ENCODE results near the gene DCTPP1. TPM values are rescaled to one million over a fixed set of nuclear protein-coding genes. Genes with fewer than 3 reads are reported as not detected.

Gene DCTPP1
- total RNA-seq, 4 donors from 2014 or later: 11.8 to 32.6 (median 17.8) TPM

GRCh38 chr16:30447512-30448226 lies 17.8 kb upstream of the DCTPP1 start:
- no peak for ATAC-seq
- TF ChIP-seq POLR2A (IDR thresholded peaks at IDR 0.05) (no peak), CTCF (IDR thresholded peaks at IDR 0.05 in 4 of 5, conservative IDR thresholded peaks at IDR 0.05 in 1 of 5) (no peak)
- no peaks in the 10 kb centered on the region for H3K27me3 ChIP-seq

GRCh38 chr16:30446203-30446595 lies 16.4 kb upstream of the DCTPP1 start:
- H3K27ac ChIP-seq: peak overlapping the region; percentile 97 to 100 (median 98)
- intact Hi-C loops (cut with DNase I; ENCODE audit: low total_unique reads): no loop called here
- peaks cover 20 to 21% of the 10 kb centered on the region in 2 donors for H3K4me1 ChIP-seq
- no peaks in the 10 kb centered on the region for H3K36me3 ChIP-seq
- H3K4me3 ChIP-seq: peak overlapping the region; percentile 89 to 100 (median 95)
- ATAC-seq (no peak), DNase-seq (no peak)
- TF ChIP-seq CTCF (IDR thresholded peaks at IDR 0.05 in 4 of 5, conservative IDR thresholded peaks at IDR 0.05 in 1 of 5) (no peak), POLR2A (IDR thresholded peaks at IDR 0.05) (no peak)
- in situ Hi-C loops (cut with MboI; ENCODE audit: low sequenced_read_pairs in 4 of 4): loop anchor here in 1 of 4 donors (10.0 to 25.0 kb wide), 2 partner anchors 89 to 191 kb away; partner anchors contain the start of gene ZNF747
- no peaks in the 10 kb centered on the region for H3K27me3 ChIP-seq
- no peaks in the 10 kb centered on the region for H3K9me3 ChIP-seq

More at GRCh38 chr16:30447512-30448226, 17.8 kb upstream of the DCTPP1 start:
- intact Hi-C loops (cut with DNase I; ENCODE audit: low total_unique reads): no loop called here
- no peak for DNase-seq
- Histone ChIP-seq H3K4me1 (peaks cover 20 to 21% of the 10 kb centered on the region in 2 donors), H3K4me3 (no peak overlapping the region), H3K27ac (no peak overlapping the region), H3K36me3 (no peaks in the 10 kb centered on the region), H3K9me3 (no peaks in the 10 kb centered on the region)
- in situ Hi-C loops (cut with MboI; ENCODE audit: low sequenced_read_pairs in 4 of 4): loop anchor here in 1 of 4 donors (10.0 to 25.0 kb wide), 2 partner anchors 87 to 190 kb away; partner anchors contain the start of gene ZNF747

- peak within 1 kb of the TSS; percentile 97 to 100 (median 98) for H3K27ac ChIP-seq
- TF ChIP-seq CTCF (IDR thresholded peaks at IDR 0.05 in 4 of 5, conservative IDR thresholded peaks at IDR 0.05 in 1 of 5) (peak in 4 of 5 experiments; percentile 26 to 64 (median 44)), POLR2A (IDR thresholded peaks at IDR 0.05) (peak; percentile 96)
- peaks cover 20 to 21% of the 10 kb centered on the region in 2 donors for H3K4me1 ChIP-seq
- intact Hi-C loops (cut with DNase I; ENCODE audit: low total_unique reads) (loop anchor here (1.0 to 2.0 kb wide), 2 partner anchors 15 to 81 kb away; partner anchors contain the start of genes DCTPP1 and ZNF768), in situ Hi-C loops (cut with MboI; ENCODE audit: low sequenced_read_pairs in 4 of 4) (loop anchor here in 1 of 4 donors (10.0 to 25.0 kb wide), 2 partner anchors 89 to 192 kb away; partner anchors contain the start of gene ZNF747)
- H3K36me3 ChIP-seq: no peaks in the 10 kb centered on the region
- no peaks in the 10 kb centered on the region for H3K9me3 ChIP-seq
- peak within 1 kb of the TSS; percentile 89 to 100 (median 95) for H3K4me3 ChIP-seq
- DNase-seq (peak; percentile 96 to 100), ATAC-seq (peak; percentile 98)
- no peaks in the 10 kb centered on the region for H3K27me3 ChIP-seq
These were observed 15.8 kb upstream of the DCTPP1 start, which contains the start of gene SEPHS2 for GRCh38 chr16:30445408-30446202. TSS of gene SEPHS2 (minus strand) at chr16:30445874. CDS start at chr16:30445727, 147 bp downstream.

- Histone ChIP-seq H3K27ac (peak overlapping the region; percentile 97 to 100 (median 98)), H3K4me3 (peak overlapping the region; percentile 89 to 100 (median 95)), H3K9me3 (no peaks in the 10 kb centered on the region), H3K4me1 (peaks cover 20 to 21% of the 10 kb centered on the region in 2 donors), H3K27me3 (no peaks in the 10 kb centered on the region), H3K36me3 (no peaks in the 10 kb centered on the region)
- intact Hi-C loops (cut with DNase I; ENCODE audit: low total_unique reads) (loop anchor here (1.0 to 2.0 kb wide), 2 partner anchors 15 to 82 kb away; partner anchors contain the start of genes DCTPP1 and ZNF768), in situ Hi-C loops (cut with MboI; ENCODE audit: low sequenced_read_pairs in 4 of 4) (loop anchor here in 1 of 4 donors (10.0 to 25.0 kb wide), 2 partner anchors 90 to 192 kb away; partner anchors contain the start of gene ZNF747)
- peak; percentile 3 to 20 for ATAC-seq
- TF ChIP-seq CTCF (IDR thresholded peaks at IDR 0.05 in 4 of 5, conservative IDR thresholded peaks at IDR 0.05 in 1 of 5) (no peak), POLR2A (IDR thresholded peaks at IDR 0.05) (no peak)
- no peak for DNase-seq
These were observed 15.2 kb upstream of the DCTPP1 start for GRCh38 chr16:30445149-30445407.

Measured in gastrocnemius medialis (tissue), 4 donors.